ENCODE results near the gene DLL1.

Gene DLL1

GRCh38 chr6:170253226-170253909, 37.5 kb downstream of the DLL1 start:
- DNase-seq (ENCODE audit: low read depth in 2 of 2, low spot score in 1 of 2), result no peak

DNA sequence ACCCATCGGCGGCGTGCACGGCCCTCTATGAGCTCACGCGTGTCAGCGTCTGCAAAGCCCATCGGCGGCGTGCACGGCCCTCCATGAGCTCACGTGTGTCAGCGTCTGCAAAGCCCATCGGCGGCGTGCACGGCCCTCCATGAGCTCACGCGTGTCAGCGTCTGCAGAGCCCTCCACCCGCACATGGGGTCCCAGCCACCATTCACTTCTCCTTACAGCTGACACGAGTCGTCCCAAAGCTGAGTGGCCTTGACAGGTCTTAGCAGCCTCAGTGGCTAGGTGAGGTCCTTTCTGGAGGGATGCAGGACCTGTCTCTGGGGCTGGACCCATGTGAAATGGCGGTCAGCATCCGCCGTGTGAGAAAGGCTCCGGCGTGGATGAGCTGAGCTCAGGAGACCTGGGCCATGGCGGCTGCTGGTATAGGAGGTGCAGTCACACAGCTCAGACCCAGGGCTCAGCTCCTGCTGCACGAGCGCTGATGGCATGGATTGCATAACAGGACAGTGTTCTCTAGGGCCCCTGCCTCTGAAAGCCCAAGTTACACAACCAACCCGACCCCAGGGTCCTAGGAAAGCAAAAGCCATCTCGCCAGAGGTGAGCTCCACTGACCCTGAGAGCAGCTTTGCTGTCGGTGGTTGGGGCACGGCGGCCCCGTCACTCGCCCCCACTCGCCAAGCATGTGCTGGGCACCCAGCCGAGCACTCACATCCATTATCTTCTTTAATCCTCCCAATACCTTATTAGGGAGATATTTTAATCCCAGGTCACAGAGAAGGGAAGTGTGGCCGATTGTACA, 38.9 kb downstream of the DLL1 start:
- no peak for DNase-seq (ENCODE audit: low read depth in 2 of 2, low spot score in 1 of 2)

- no peak for DNase-seq (ENCODE audit: low read depth in 2 of 2, low spot score in 1 of 2)
These were observed 39.7 kb downstream of the DLL1 start for GRCh38 chr6:170250981-170251775.

DNA sequence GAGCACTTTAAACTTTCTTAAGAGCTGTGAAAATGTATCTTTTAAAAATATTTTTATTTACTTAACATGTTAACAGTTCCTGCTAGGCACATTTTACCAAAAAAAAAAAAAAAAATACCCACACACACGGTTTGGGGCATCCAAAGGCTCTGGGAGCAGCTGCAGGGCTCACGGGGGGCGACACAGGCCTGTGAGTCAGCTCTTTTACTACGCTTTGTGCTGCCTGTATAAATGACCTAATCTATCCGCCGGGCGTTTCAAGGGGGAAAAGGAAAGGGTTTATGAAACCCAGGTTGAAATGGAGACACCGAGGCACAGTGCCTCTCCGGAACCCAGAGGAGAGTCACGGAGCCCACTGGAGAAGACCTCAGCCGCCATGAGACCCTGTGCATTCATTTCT, 40.4 kb downstream of the DLL1 start:
- no peak for DNase-seq (ENCODE audit: low read depth in 2 of 2, low spot score in 1 of 2)

DNA sequence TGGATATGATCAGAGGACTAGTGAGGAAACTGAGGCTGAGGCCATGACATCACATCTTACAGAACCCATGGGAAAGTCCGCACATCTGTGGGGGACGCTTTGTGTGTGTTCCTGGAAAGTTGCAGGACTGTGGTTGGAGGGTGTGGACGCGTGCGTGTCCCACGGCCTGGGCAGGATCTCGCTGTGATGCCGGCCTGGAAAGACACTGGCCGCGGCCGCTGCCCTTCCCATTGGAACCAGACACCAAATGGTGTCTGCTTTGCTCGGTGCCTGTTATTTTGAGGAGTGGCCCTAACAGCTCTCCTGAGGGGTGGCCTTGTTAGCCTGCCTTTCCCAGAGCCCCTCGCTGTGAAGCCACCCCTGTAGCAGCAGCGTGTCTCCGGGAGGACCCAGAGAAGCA, 41.1 kb downstream of the DLL1 start:
- no peak for DNase-seq (ENCODE audit: low read depth in 2 of 2, low spot score in 1 of 2)

DNA sequence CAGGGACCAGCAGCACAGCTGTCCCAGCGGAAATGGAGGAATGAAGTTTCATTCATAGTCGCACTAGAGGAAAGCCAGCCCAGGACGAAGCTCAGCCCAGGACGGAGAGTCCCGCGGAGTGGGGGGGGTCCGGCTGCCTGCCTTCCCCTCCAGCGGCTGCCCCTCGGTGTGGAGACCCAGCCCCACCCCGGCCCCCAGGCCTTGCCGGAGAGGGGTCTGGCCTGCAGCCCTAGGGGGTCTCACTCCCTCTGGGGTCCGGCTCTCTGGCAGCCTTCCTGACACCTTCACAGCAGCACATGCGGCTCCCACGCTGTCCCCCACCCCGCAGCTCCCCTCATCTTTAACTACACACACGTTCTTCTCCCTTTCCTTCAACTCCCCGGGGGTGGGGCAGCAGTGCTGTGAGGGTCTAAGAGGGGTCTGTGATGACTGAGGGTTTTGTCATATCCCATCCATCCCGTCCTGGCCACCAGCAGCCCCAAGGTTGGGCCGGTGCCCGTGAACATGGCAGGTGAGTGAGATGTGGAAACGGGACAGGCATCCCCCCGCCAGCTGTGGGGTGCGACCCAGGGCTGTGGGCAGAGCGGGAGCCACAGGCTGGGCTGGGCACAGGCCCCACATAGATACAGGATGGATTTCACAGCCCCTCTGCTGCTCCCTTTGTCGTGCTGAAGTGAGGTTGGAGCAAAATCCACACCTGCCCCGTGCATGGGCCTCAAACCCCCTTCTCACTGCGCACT, 41.8 kb downstream of the DLL1 start:
- no peak for DNase-seq (ENCODE audit: low read depth in 2 of 2, low spot score in 1 of 2)

GRCh38 chr6:170248111-170248805, 42.6 kb downstream of the DLL1 start:
- DNase-seq (ENCODE audit: low read depth in 2 of 2, low spot score in 1 of 2), result no peak

- no peak for DNase-seq (ENCODE audit: low read depth in 2 of 2, low spot score in 1 of 2)
These were observed 43.6 kb downstream of the DLL1 start for GRCh38 chr6:170247178-170247701.

GRCh38 chr6:170245475-170245992, 45.3 kb downstream of the DLL1 start:
- DNase-seq (ENCODE audit: low read depth in 2 of 2, low spot score in 1 of 2), result no peak

DNA sequence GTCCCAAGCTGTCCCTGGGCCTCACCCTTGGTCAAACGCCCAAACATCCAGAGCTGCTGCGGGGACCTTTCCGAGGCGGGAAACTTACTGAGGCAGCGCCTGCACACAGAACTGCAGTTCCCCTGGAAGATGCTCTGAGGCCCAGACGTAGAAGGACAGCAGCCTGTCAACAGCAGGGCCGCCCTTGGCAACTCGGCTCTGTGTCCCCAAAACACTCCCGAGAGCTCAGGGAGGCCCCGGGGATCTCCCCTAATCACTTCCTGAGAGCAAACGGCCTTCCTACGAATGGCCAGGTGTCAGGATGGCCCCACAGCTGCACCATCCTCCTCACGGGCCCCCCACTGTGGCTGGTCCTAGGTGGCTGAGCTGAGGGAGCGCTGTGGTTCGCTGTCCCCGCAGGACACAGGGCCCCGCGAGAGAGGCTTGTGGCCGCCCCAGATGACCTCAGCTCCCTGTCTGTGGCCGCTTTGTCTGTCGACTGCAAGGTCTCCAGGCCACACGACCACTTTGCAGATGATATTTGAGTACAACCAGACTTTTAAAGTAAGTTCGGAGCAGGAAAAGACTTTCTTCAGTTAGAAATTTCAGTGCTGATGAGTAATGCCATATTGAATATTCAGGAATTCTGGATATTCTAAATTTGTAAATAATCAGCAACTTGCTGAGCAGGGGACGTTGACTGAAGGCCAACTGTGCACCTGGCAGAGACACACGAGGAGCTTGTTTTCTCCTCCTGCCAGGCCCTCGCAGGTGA, 46.0 kb downstream of the DLL1 start:
- DNase-seq (ENCODE audit: low read depth in 2 of 2, low spot score in 1 of 2), result no peak

DNA sequence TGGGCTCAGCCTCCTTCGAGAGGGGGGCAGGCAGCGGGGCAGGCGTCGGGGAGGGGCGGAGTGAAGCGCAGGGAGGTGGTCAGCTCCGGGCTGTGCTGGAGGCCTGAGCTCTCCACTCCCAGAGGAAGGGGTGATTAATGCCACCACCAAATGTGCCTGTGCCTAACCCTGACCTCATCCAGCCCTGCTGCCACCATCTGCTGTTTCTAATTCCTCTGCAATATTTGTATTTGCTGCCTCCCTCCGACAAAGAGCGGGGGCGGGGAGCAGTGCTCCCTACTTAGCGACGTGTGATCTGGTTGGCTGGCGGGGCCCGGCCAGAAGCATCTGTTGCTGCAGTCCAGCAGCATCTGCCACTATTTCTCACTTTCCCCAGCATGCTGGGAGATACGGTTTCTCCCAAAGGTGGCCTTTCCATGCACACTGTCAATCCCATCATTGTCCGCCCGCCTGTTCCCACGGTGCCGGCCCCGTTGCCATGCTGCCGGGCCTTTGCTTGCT, 47.0 kb downstream of the DLL1 start:
- no peak for DNase-seq (ENCODE audit: low read depth in 2 of 2, low spot score in 1 of 2)

GRCh38 chr6:170243386-170243785, 47.5 kb downstream of the DLL1 start:
- DNase-seq (ENCODE audit: low read depth in 2 of 2, low spot score in 1 of 2), result no peak

GRCh38 chr6:170238741-170239565, 51.9 kb downstream of the DLL1 start:
- no peak for DNase-seq (ENCODE audit: low read depth in 2 of 2, low spot score in 1 of 2)

DNA sequence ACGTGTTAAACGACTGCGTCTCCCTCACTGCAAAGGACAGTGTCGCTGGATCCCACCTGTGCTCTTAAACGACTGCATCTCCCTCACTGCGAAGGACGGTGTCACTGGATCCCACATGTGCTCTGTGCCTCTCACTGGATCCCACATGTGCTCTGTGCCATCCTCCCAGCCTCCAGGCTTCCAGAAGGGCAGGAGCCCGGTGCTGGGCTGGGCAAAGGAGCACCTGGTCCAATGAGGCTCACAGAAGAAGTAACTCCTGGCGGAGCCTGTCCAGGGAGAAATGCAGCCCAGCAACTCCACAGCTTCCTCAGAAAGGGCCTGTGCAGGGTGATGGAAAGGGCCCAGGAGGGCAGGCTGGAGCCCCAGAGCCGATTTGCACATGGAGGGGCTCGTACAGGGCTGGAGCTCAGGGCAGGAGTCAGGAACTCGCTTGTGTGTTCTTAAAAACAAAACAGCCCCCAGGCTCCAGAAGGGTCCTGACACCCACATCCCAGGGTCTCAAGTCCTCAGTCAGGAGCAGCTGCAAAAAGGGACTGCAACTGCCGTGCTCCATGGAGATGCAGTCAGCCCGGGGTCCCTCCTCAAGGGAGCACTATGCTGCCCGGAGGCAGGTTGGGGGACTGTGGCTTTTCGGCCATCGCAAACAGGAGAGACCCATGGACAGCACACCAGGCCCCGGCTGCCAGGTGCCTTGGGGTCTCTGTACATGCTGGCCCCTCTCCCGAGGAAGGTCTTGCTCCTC, 52.7 kb downstream of the DLL1 start:
- DNase-seq (ENCODE audit: low read depth in 2 of 2, low spot score in 1 of 2), result no peak

DNA sequence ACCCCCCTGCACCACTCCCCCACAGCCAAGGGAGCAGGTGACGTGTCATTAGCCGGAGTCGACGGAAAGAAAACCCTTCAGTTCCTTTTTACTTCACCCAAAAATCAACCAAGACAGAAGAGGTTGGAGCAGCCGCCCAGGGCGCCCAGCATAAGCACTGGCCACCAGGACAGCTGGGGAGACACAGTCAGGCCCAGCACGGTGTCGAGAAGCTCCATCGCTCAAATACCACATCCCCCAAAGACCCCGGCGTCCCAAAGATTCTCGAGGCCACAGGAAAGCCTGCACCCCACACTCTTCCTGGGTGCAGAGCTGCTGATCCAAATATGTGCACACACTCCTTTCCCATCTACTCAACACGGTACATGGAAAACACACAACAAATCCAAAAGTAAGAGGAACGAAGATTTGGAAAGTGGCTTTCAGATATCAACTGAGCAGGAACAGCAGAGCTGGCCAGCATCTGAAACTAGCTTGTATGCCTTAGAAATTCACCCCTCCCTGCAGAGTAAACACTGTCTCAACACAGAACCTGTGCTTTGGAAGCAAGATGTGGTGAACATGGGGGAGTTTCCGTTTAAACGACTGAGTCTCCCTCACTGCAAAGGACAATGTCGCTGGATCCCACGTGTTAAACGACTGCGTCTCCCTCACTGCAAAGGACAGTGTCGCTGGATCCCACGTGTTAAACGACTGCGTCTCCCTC, 54.6 kb downstream of the DLL1 start:
- DNase-seq (ENCODE audit: low read depth in 2 of 2, low spot score in 1 of 2), result no peak

- no peak for DNase-seq (ENCODE audit: low read depth in 2 of 2, low spot score in 1 of 2)
These were observed 55.3 kb downstream of the DLL1 start for GRCh38 chr6:170235391-170236125.

All from stimulated activated CD8-positive, alpha-beta memory T cell treated with anti-CD3 and anti-CD28 coated beads, Interleukin-4, amount 100 ng/mL, for 4 hours (primary cell).